ENCODE results near the gene WAPL. TPM values are rescaled to one million over a fixed set of nuclear protein-coding genes. Genes with fewer than 3 reads are reported as not detected.

WAPL gene
- total RNA-seq, 4 donors from 2014 or later = 33.5 to 45.8 (median 37.6) TPM

DNA sequence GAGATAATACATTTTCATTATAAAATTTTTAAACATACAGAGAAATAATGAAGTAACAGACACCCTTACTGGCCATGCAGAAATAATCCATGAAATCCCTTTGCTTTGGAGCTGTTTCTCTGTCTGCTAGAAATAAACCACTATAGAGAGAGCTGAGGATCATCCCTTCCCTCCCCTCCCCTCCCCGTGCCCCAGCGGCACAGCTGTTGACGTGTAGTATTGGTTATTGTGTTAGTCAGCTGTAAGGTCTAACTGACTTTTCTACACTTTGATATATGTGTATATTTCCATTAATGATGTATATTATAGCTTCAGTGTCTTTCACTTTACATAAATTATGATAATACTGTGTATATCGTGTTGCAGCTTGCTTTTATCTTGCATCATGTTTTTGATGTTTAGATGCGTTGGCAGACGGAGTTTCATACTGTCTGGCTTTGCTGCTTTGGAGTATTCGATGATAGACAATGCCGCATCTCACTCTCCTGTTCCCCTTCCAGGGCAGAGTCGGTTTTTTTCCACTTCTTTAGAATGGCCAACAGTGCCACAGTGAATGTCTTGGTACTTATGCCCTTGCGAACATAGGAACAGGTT, 127.6 kb downstream of the WAPL start:
- TF ChIP-seq, protein P1, sequence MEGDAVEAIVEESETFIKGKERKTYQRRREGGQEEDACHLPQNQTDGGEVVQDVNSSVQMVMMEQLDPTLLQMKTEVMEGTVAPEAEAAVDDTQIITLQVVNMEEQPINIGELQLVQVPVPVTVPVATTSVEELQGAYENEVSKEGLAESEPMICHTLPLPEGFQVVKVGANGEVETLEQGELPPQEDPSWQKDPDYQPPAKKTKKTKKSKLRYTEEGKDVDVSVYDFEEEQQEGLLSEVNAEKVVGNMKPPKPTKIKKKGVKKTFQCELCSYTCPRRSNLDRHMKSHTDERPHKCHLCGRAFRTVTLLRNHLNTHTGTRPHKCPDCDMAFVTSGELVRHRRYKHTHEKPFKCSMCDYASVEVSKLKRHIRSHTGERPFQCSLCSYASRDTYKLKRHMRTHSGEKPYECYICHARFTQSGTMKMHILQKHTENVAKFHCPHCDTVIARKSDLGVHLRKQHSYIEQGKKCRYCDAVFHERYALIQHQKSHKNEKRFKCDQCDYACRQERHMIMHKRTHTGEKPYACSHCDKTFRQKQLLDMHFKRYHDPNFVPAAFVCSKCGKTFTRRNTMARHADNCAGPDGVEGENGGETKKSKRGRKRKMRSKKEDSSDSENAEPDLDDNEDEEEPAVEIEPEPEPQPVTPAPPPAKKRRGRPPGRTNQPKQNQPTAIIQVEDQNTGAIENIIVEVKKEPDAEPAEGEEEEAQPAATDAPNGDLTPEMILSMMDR (IDR thresholded peaks at IDR 0.05; ENCODE audit: low read depth) = no peak

DNA sequence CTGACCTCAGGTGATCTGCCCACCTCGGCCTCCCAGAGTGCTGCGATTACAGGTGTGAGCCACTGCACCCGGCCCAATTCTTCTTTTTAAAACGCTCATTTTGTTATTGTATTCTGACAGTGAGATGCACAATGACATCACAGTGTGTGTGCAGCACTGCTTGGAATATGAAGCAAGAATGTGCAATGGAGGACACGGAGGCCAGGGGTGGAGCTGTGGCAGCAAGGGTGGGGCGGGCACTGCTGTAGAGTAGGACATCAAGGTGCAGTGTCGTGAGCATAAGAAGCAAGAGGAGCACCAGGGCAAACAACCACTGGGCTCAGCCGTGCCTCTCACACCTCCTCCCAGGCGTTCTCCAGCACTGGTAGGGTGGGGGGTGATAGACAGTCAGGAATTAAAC, 128.2 kb downstream of the WAPL start:
- TF ChIP-seq, protein P1 (IDR thresholded peaks at IDR 0.05; ENCODE audit: low read depth) = no peak

DNA sequence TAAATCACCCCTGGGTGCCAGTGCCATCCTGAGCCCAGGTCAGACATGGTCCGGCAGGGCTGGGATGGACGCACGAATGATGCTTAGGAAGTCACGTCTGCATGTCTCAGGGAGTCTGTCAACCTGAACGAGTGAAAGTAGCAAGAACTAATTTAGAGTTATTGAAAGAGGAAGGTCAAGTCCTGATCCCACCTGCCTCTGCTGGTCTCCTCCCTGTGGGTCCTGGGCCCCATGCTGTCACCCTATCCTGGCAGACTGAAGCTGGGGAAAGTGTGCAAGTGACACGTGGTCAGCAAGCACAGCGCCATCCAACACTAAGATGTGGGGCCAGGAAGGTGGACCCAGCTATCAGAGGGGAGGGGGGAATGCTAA, 128.9 kb downstream of the WAPL start:
- TF ChIP-seq, protein P1 (IDR thresholded peaks at IDR 0.05; ENCODE audit: low read depth) = no peak

DNA sequence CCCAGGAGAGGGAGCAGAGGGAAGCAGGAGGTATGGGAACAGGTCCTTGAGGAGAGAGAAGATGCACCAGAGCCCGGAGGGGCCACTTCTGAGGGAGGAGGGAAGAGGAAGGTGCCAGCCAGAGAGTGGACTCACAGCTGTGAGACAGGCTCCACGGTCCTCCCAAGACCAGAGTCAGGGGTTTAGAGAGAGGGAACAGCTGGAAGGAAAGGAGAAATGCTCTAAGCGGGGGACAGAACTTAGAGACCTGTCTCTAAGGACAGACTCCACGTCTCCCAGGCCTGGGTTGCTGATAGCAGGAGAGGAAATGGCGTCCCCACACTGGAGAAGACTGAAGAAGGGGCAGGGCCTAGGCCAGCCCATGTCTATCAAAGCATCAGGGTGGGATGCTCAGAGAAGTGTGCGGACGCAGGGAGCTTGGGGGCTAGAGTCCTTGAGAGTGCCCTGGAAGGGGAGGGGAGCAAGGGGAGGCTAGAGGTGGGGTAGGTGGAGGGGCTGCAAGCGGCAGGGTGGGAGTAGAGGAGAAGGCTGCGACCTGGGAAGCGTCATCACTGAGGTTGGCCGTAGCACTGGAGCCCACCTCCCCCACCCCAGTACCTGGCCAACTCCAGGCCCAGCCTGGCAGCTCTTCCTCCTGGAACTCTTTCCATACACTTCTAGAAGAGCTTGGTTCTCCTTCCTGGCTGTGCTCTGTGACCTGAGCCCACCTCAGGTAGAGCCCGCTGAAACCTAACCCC, 129.4 kb downstream of the WAPL start:
- TF ChIP-seq, protein P1 (IDR thresholded peaks at IDR 0.05; ENCODE audit: low read depth) = no peak

DNA sequence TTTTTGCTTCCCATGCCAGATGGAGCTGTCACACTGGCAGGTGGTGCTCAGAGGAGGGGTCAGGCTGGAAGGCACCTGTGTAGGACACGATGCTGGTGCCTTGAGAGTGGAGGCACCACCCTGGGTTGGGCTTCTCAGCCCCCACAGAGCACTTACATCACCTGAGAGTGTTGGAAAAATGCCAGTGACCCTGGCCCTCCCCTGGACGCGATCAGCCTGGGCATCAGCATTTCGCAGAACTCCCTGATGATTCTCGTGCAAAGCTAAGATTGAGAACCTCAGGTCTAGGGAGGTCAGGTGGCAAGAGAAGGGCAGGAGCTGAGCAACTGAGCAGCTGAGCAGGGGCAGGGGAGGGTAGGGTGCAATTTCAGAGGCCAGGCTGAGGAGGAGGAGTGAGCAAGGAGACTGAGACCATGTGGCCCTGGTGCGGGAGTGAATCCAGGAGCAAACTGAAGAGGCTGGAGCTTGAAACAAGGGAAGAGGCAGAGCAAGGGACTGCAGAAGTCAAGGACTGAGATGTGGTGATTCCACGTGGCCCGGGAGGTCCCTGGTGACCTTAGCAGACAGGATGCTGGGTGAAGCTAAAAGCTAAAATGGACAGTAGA, 130.3 kb downstream of the WAPL start:
- TF ChIP-seq, protein P1 (IDR thresholded peaks at IDR 0.05; ENCODE audit: low read depth) = no peak

DNA sequence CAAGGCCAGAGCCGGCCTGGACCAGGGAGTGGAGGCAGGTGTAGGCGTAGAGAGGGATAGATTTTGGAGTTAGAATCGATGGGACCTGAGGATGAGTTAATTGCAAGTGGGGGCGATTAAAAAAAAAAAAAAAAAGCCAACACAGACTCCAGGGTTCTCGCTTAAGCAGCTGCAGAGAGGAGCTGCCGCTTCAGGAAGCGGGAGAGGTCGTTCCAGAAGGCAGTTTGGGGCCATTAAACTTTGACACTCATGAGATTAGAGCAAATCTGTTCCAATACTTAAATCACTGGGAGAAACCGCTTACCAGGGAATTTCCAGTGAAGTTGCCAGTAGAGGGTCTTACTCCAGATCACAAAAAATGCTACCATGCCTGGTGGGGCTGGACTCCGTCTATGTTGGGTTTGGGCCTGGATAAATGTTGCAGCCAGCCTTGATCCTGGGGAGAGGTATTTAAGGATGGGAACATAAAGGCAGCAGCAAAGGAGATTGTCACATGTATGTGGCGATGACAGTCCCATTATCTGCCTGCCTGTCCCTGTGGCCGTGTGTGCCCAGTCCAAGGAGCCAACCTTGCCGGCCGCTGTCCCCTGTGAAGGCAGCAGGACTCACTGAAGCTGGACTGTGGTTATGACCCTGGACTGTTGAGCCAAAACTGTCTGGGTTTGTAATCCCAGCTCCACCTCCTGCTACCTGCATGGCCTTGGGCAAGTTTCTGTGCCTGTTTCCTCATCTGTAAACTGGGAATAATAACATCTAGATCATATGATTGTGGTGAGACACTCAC, 131.1 kb downstream of the WAPL start:
- TF ChIP-seq, protein P1 (IDR thresholded peaks at IDR 0.05; ENCODE audit: low read depth) = no peak

All from subcutaneous adipose tissue (tissue), 4 donors.